ENCODE results near the gene KIF1B.

Gene KIF1B

DNA sequence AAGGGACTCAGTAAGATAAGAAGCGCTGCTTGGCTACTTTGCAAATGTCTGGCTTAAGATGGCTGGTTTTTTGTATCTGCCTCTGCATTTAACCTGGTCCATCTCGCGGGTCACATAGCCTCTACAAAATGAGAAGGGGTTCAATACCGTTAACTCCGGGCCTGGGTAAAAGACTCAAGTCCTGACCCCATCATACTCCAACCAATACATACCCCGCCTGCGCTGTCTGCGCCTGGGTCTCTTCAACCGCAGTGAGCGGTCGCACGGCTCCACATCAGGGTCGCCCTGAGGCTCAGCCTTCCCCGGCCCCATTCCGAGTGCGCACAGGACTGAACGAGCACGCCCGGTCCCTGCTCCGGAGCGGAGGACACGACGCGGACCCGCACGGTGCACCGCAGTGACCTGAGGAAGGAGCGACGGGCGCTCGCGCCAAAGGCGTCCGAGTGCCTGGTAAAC, 187.9 kb downstream of the KIF1B start:
- ChIA-PET CTCF (interaction anchor here (1.0 to 2.4 kb wide), 7 partner anchors 9 to 188 kb away, joined by 3 to 10 read pairs (median 5); partner anchors contain the start of genes CENPS and KIF1B), POLR2A (no interaction called here)
- DNase-seq (ENCODE audit: extremely low spot score), result peak; percentile 31
- no peak for TF ChIP-seq CTCF (IDR thresholded peaks at IDR 0.05; ENCODE audit: control extremely low read depth, extremely low read depth, low read depth, missing control alignments)

GRCh38 chr1:10398734-10399443, 188.5 kb downstream of the KIF1B start, which contains the start of gene PGD:
PGD (plus strand) TSS chr1:10399064; CDS start chr1:10399118, 54 bp downstream.
- POLR2A ChIA-PET, result interaction anchor here (0.6 to 1.0 kb wide), 4 partner anchors 11 to 455 kb away, joined by 3 read pairs; no protein-coding TSS in a partner anchor
- DNase-seq (ENCODE audit: extremely low spot score), result peak; percentile 100
- CTCF ChIA-PET, result interaction anchor here (0.8 to 2.4 kb wide), 9 partner anchors 10 to 449 kb away, joined by 3 to 10 read pairs (median 5); partner anchors contain the start of genes CENPS and KIF1B
- TF ChIP-seq CTCF (IDR thresholded peaks at IDR 0.05; ENCODE audit: control extremely low read depth, extremely low read depth, low read depth, missing control alignments), result no peak

GRCh38 chr1:10399444-10399941, 189.1 kb downstream of the KIF1B start:
- DNase-seq (ENCODE audit: extremely low spot score), result peak; percentile 69
- TF ChIP-seq CTCF (IDR thresholded peaks at IDR 0.05; ENCODE audit: control extremely low read depth, extremely low read depth, low read depth, missing control alignments), result no peak
- ChIA-PET POLR2A (interaction anchor here (0.6 to 1.0 kb wide), 3 partner anchors 11 to 456 kb away, joined by 3 read pairs; no protein-coding TSS in a partner anchor), CTCF (interaction anchor here (0.8 to 2.4 kb wide), 8 partner anchors 9 to 449 kb away, joined by 3 to 10 read pairs (median 6); partner anchors contain the start of genes CENPS and KIF1B)

- DNase-seq (ENCODE audit: extremely low spot score), result no peak
- CTCF ChIA-PET, result interaction anchor here (0.8 to 2.4 kb wide), 6 partner anchors 9 to 450 kb away, joined by 3 to 10 read pairs (median 7); partner anchors contain the start of genes CENPS and KIF1B
- POLR2A ChIA-PET, result interaction anchor here (0.6 kb wide), 1 partner anchor 212 kb away, joined by 3 read pairs; no protein-coding TSS in a partner anchor
- no peak for TF ChIP-seq CTCF (IDR thresholded peaks at IDR 0.05; ENCODE audit: control extremely low read depth, extremely low read depth, low read depth, missing control alignments)
These were observed 189.6 kb downstream of the KIF1B start for GRCh38 chr1:10400013-10400412.

GRCh38 chr1:10401281-10401680, 190.9 kb downstream of the KIF1B start:
- no peak for TF ChIP-seq CTCF (IDR thresholded peaks at IDR 0.05; ENCODE audit: control extremely low read depth, extremely low read depth, low read depth, missing control alignments)
- DNase-seq (ENCODE audit: extremely low spot score), result no peak
- CTCF ChIA-PET, result interaction anchor here (1.3 to 1.7 kb wide), 3 partner anchors 8 to 458 kb away, joined by 3 to 4 read pairs (median 3); partner anchors contain the start of genes CENPS, LZIC and NMNAT1
- POLR2A ChIA-PET, result no interaction called here

DNA sequence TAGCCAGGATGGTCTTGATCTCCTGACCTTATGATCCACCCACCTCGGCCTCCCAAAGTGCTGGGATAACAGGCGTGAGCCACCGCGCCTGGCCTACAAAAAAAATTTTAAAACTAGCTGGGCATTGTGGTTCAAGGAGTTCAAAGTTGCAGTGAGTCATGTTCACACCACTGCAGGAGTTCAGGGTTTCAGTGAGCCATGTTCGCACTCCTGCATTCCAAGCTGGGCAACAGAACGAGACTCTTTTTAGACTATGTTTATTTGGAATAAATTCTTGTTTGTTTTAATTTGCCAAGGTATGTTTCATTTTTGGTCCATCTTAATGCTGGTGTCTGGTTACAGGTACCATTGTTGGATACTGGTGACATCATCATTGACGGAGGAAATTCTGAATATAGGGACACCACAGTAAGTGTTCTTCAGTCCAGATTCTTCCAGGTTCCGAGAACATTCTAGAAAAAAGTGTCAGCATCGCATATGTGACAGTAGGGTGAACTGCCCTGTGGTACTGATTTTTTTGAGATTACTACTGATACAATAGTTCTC, 192.4 kb downstream of the KIF1B start:
- CTCF ChIA-PET, result no interaction called here
- POLR2A ChIA-PET, result no interaction called here
- no peak for DNase-seq (ENCODE audit: extremely low spot score)
- TF ChIP-seq CTCF (IDR thresholded peaks at IDR 0.05; ENCODE audit: control extremely low read depth, extremely low read depth, low read depth, missing control alignments), result no peak
